ENCODE results near the gene ZNF491.
"Not testable (repeated sequence)": the region's sequence is repeated elsewhere in the genome, so short reads cannot be mapped to it uniquely, and the experiment has no call there.

Gene ZNF491

DNA sequence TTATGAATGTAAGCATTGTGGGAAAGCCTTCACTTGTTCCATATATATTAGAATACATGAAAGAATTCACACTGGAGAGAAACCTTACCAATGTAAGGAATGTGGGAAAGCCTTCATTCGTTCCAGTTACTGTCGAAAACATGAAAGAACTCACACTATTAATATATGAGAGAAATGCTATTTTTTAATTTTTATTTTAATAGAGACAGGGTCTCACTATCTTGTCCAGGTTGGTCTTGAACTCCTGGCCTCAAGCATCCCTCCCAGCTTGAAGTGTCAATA, 8.7 kb downstream of the ZNF491 start:
- DNase-seq = no peak

DNA sequence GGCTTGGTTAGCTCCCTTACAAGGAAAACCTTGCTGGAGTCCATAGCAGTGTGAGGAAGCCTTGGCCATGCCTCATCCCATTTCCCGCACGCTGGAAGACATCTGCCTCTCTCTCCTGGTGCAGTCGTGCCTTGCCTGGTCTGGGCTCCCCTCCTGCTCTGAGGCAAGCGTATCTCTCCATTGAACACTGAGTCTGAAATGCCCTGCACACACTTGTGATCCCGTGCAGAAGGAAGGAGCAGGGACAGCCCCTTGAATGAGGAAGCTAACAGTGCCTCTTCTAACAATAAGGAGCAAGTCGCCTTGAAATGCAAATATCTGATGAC, 15.3 kb downstream of the ZNF491 start:
- no peak for DNase-seq

DNA sequence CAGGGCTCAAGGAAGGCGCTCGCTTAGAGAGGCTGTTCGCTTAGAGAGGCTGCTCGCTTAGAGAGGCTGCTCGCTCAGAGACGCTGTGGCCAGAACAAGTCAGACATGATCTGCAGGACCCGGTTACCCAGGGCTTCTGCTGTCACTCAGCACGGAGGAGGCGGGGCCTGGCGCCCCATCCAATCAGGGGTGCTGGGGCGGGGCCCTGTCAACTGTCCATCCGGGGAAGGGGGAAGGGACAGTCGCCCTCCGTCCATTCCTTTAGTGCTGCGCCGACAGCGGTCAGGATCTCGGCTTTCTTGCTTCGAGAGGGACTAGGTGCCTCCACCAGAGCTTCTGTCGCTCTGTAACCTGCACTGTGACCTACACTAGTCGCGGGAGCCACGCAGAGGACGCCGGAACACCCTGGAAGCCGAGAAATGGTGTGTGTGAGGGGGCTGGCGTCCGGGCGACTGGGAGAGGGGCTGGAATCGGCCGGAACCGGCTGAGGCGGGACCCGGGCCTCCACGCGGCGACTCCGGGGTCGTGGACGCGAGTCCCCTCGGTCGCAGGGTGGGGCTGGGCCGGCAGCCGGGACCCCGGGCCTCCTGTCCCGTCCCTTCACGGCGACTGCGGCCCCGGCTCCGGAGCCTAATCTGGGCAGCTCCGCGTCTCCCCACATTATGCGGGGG, 15.8 kb downstream of the ZNF491 start, which contains the start of gene ZNF440:
Gene ZNF440 (plus strand): TSS at position 245 of the 671 bp plus-strand sequence. CDS start 175 bp downstream, at position 420.
- peak; percentile 94 for DNase-seq

DNA sequence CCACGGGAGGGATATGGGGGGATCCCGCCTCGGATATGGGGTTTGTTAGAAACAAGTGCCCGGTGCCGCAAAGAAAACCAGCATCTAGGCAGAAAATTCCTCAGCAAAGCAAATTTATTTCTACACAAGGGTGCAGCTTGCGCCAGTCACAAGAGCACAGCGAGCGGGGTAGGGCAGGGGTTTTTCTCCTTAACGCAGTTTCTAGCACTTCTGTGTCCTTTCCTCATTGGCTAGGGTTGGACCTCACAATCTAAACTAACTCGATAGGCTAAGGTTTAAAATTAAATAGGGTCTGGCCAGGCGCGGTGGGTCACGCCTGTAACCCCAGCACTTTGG, 16.3 kb downstream of the ZNF491 start:
- no peak for DNase-seq

DNA sequence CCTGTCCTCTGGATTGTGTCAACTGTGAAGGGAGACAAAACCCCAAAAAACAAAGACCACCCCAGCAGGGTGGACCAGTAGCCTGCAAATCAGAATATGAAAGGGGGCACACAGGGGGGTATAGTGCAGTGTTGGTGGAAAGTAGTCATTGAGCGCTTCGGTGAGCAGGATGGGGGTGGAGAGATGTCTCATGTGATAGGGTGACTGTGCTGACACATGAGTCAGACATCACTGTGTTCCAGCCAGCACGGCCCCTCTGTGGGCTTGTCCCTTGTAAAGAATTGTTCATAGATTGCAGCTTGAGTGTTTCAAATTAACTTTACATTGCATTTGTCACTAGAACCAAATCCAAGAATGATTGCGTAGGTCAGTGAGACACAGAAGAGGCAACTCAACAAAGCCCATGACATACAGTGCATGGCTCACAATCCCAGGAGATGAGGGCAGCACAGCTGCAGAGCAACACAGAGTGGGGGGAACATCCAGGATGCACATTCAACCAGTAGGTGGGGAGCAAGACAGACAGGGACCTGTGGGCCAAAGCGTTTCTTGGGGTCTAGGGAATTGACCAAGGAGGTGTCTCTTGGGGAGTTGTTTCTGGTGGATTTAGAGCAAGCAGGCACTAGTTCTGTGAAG, 23.3 kb downstream of the ZNF491 start:
- no peak for DNase-seq

DNA sequence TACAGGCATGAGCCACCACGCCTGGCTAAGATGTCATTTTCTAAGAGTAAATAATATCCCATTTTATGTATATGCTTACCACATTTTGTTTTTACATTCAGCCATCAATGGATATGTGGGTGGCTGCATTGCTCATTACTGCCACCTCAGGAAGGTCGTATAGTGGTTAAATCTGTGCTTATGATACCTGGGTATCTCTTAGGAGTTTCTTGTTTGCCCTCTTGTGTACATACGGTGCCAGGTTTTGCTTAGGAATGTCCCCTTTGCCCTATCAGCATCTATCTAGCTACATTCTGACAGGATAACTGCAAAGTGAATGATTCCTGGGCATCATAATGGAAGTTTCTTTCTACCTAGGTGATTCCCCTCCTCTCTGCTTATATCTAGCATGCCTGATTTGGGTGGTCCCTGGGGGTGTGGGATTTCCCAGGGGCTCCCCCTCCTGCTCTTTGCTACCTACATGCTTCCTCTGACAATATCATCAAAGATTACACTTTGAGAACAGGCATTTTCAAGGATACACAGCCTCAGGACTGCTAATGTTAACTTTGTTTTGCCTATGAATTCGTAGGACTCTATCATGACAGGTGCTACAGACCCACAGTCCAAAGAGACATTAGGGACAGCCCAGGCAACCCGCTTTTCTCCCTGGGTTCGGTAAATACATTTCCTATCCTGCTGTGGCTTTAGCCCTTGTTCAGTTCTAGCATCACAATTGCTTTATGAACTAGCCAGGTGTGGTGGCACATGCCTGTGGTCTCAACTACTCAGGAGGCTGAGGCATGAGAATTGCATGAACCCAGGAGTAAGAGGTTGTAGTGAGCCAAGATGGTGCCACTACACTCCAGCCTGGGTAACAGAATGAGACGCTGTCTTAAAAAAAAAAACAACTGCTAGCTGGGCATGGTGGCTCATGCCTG, 30.9 kb downstream of the ZNF491 start:
- not testable (repeated sequence) for DNase-seq

DNA sequence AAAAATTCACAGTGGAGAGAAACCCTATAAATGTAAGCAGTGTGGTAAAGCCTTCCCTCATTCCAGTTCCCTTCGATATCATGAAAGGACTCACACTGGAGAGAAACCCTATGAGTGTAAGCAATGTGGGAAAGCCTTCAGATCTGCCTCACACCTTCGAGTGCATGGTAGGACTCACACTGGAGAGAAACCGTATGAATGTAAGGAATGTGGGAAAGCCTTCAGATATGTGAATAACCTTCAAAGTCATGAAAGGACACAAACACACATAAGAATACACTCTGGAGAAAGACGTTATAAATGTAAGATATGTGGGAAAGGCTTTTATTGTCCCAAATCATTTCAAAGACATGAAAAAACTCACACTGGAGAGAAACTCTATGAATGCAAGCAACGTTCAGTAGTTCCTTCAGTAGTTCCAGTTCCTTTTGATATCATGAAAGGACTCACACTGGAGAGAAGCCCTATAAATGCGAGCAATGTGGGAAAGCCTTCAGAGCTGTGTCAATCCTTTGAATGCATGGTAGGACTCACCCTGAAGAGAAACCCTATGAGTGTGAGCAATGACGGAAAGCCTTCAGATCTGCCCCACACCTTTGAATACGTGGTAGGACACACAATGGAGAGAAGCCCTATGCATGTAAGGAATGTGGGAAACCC, 34.1 kb downstream of the ZNF491 start:
- no peak for DNase-seq

DNA sequence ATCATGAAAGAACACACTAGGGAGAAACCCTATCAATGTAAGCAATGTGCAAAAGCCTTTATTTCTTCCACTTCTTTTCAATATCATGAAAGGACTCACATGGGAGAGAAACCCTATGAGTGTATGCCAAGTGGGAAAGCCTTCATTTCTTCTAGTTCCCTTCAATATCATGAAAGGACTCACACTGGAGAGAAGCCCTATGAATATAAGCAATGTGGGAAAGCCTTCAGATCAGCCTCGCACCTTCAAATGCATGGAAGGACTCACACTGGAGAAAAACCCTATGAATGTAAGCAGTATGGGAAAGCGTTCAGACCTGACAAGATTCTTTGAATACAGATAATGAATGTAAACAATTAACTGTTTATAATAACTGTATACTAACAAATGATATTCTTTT, 35.2 kb downstream of the ZNF491 start:
- DNase-seq = no peak

DNA sequence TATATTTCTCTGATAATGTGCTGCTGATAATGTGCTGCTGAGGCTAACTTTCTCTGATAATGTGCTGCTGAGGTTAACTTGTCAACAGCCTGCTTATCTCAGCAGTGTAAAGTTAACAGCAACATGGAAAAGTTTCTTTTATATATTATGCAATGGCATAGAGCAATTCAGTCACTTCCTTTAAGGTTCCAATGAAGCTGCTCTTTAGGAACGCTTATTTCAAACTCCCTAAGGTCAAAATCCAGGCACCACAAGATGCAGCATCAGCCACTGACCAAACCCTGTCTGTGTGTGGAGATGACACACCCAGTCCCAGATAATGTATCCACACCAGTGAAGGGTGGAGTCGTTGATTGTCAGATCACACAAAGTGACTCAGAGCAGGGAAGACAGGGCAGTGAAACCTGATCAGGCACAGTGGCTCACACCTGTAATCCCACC, 37.3 kb downstream of the ZNF491 start:
- DNase-seq = not testable (repeated sequence)

DNA sequence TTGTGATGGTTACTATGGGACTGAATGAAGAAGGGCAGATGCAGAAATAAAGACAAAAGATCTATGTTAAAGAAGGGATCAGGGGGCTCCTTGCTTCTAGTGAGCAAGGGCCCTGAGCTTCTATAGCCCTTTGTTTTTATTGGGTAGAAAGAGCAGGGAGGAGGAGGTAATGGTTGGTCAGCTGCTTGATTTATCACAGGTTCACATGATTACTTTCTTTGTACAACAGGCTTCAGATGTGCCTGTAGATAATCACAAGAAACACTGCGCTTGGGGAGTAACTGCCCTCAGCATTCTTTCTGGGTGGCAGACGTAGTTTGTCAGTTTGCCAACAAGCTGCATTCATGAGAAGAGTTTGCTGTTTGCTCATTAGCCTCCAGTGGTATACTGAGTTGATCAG, 45.4 kb downstream of the ZNF491 start:
- DNase-seq = no peak

DNA sequence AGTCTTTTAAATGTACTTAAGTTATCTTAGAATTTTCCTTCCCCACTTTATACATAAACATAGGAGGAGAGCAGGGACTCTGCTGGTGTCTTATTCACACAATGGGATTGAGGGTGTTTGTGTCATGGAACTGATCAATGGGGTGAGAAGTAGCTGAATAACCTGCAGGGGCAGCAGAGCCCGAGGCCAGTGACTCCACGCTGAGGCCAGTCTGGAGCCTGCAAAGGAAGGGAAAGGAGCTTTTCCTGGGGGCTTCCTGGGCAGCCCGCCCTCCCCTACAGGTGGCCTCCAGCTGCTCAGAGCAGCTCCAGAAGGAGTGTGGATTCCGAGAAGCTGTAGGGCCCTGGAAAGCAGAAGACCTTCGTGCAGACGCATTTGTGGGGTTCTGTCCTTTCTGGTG, 49.3 kb downstream of the ZNF491 start:
- not testable (repeated sequence) for DNase-seq

DNA sequence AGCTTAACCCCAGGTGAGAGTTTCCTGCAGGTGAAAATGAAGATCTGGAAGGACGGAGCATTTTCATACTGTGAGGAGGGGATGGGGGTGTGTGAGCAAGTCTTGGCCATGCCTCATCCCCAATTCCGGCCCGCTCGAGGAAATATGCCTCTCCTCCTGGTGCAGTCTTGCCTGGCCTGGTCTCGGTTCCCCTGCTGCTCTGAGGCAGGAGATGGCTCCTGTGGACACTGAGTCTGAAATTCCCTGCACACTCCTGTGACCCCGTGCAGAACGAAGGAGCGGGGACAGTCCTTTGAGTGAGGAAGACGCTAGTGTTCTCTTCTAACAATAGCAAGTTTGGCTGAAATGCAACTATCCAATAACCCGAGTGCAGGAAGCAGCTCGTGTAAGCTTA, 49.9 kb downstream of the ZNF491 start:
- DNase-seq = no peak

DNA sequence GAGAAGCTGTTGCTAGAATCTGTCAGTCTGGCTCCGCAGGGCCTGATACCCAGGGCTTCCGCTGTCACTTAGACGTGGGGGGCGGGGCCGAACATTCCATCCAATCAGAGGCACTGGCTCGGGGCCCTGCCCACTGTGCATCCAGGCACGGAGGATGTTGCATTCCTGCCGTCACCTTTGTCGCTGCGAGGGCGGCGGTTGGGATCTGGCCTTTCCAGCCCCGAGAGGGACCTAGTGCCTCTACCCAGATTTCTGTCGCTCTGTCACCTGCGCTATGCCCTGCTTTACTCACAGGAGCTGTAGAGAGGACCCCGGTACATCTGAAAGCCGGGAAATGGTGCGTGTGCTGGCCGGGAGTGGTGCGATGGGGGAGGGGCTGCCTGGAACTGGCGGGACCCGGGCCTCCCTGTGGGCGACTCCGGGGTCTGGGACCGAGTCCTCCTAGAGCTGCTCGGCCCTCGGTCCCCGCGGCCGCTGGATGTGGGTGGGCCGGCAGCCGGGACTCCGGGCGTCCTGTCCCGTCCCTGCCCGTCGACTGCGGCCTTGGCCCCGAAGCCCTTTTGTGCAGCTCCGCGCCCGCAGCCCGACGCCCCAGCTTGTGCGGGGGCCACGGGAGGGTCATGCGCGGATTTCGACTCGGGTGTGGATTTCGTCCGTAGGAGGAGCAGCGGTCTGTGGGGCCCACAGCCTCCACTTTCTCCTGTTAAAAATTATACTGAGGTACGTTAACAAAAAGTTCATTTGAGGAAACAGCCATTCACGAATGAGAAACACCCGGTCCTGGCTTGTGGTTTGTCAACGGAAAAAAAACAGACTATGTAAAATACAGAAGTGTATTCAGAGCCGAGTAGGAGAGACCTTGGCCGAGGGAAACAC, 50.5 kb downstream of the ZNF491 start, which contains the start of gene ZNF439:
Gene ZNF439 (plus strand): TSS at position 133 of the 876 bp plus-strand sequence. CDS start 142 bp downstream, at position 275.
- peak; percentile 42 for DNase-seq

DNA sequence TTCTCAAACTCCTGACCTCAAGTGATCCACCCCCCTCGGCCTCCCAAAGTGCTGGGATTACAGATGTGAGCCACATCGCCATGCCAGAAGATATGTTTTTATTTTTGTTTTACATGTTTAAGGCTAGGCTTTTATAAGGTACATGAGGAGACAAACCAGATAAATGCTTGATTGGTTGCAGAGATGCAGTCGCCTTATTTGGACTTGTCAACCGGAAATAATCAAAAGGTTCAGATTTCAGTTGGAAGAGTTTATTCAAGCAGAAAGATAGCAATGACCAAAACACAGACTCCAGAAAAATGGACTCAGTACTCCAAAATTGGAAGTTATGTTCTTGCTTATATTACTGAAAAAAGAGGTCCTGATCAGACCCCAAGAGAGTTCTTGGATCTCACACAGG, 52.0 kb downstream of the ZNF491 start:
- not testable (repeated sequence) for DNase-seq

DNA sequence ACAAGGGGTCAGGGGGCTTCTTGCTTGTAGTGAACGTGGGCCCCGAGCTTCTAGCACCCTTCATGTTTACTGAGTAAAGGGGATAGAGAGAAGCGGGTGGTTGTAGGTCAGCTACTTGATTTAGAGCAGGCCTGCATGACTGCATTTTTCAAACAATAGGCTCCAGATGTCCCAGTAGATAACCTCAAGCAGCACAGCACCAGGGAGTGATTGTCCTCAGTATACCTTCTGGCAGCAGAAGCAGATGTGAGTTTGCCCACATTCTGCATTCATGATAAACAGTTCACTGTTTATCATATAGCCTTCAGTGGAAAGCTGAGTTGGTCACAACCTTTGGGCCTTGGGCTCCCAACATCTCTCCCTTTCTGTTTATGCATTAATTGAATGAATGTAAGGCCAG, 55.0 kb downstream of the ZNF491 start:
- no peak for DNase-seq

DNA sequence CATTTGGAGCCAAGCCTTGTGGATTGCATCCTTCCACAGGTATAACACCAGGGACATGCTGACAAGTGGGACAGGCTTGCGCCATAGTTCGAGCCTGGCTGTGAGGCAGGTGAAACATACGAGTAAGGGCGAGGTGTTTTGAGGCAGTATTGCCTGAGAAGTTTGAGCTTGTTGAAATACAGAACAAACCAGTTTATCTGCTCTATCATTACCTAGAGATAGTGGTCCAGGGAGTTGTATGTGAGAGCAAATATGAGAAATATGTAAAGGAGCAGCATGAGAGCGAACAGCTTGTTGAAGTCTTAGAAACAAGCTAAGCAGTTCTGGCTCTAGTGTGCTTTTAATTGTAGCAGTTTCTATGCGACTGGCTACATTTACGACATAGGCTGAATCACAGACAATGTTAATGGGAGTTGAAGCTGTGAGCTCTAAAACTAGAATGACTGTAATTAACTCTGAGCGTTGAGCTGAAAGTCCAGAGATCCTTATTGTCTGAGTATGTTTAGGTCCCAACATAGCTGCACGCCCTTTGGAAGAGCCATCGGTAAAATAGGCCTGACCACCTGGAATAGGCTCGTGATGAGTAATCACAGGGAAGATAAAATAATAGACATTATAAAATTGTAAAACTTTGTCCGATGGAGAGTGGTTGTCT, 58.4 kb downstream of the ZNF491 start:
- no peak for DNase-seq

Data from MV-4-11 (cell line).